ENCODE results near the gene ARVCF.

ARVCF gene

GRCh38 chr22:19981961-19982920 lies 34.4 kb downstream of the ARVCF start:
- Histone ChIP-seq H3K36me3 (ENCODE audit: control insufficient read depth, low read length) (no peaks in the 10 kb centered on the region), H3K4me2 (ENCODE audit: low read length) (no peak overlapping the region), H4K20me1 (ENCODE audit: control insufficient read depth, insufficient read depth, low read depth, low read length) (no peaks in the 10 kb centered on the region)

GRCh38 chr22:19981171-19981960 lies 35.3 kb downstream of the ARVCF start:
- no peaks in the 10 kb centered on the region for H3F3A ChIP-seq (ENCODE audit: control insufficient read depth, insufficient read depth)
- H3K4me1 ChIP-seq (ENCODE audit: control insufficient read depth, low read length), result peaks cover 6% of the 10 kb centered on the region
- no peaks in the 10 kb centered on the region for H3K27me3 ChIP-seq (ENCODE audit: control insufficient read depth, low read length)
- no peaks in the 10 kb centered on the region for H3K9me3 ChIP-seq (ENCODE audit: control insufficient read depth, insufficient read depth, low read length)
- no peaks in the 10 kb centered on the region for H4K20me1 ChIP-seq (ENCODE audit: control insufficient read depth, insufficient read depth, low read depth, low read length)
- no peak overlapping the region for H3K4me2 ChIP-seq (ENCODE audit: low read length)
- no peaks in the 10 kb centered on the region for H3K9me2 ChIP-seq (replicated peaks; ENCODE audit: control insufficient read depth, low read length)
- no peak overlapping the region for H3K4me3 ChIP-seq (ENCODE audit: low read length)
- TF ChIP-seq CTCF (IDR thresholded peaks at IDR 0.05; ENCODE audit: low read depth, low read length, poor library complexity, severe bottlenecking), result no peak
- TF ChIP-seq EZH2phosphoT487 (IDR thresholded peaks at IDR 0.05; ENCODE audit: borderline replicate concordance, low read length), result no peak
- no peaks in the 10 kb centered on the region for H3K36me3 ChIP-seq (ENCODE audit: control insufficient read depth, low read length)
- H3K79me2 ChIP-seq (ENCODE audit: control insufficient read depth, low read length), result no peaks in the 10 kb centered on the region
- no peak overlapping the region for H3K27ac ChIP-seq (ENCODE audit: low read depth, low read length)

More at GRCh38 chr22:19981961-19982920, 34.4 kb downstream of the ARVCF start:
- Histone ChIP-seq H3K4me1 (ENCODE audit: control insufficient read depth, low read length) (peaks cover 11% of the 10 kb centered on the region), H3K4me3 (ENCODE audit: low read length) (no peak overlapping the region), H3K9me3 (ENCODE audit: control insufficient read depth, insufficient read depth, low read length) (no peaks in the 10 kb centered on the region), H3K27ac (ENCODE audit: low read depth, low read length) (no peak overlapping the region), H3K79me2 (ENCODE audit: control insufficient read depth, low read length) (no peaks in the 10 kb centered on the region), H3F3A (ENCODE audit: control insufficient read depth, insufficient read depth) (no peaks in the 10 kb centered on the region), H3K9me2 (replicated peaks; ENCODE audit: control insufficient read depth, low read length) (no peaks in the 10 kb centered on the region), H3K27me3 (ENCODE audit: control insufficient read depth, low read length) (no peaks in the 10 kb centered on the region)
- no peak for TF ChIP-seq CTCF (IDR thresholded peaks at IDR 0.05; ENCODE audit: low read depth, low read length, poor library complexity, severe bottlenecking)
- no peak for TF ChIP-seq EZH2phosphoT487 (IDR thresholded peaks at IDR 0.05; ENCODE audit: borderline replicate concordance, low read length)

- no peaks in the 10 kb centered on the region; the same call in 1 of the 2 replicates for H3K4me1 ChIP-seq (ENCODE audit: control insufficient read depth, low read length)
- TF ChIP-seq CTCF (IDR thresholded peaks at IDR 0.05; ENCODE audit: low read depth, low read length, poor library complexity, severe bottlenecking) (no peak), EZH2phosphoT487 (IDR thresholded peaks at IDR 0.05; ENCODE audit: borderline replicate concordance, low read length) (no peak)
- no peak overlapping the region for H3K27ac ChIP-seq (ENCODE audit: low read depth, low read length)
- H3K9me2 ChIP-seq (replicated peaks; ENCODE audit: control insufficient read depth, low read length), result no peaks in the 10 kb centered on the region
- no peaks in the 10 kb centered on the region for H3K27me3 ChIP-seq (ENCODE audit: control insufficient read depth, low read length)
- no peaks in the 10 kb centered on the region for H3F3A ChIP-seq (ENCODE audit: control insufficient read depth, insufficient read depth)
- H3K4me3 ChIP-seq (ENCODE audit: low read length), result no peak overlapping the region
- H3K36me3 ChIP-seq (ENCODE audit: control insufficient read depth, low read length), result no peaks in the 10 kb centered on the region
- H4K20me1 ChIP-seq (ENCODE audit: control insufficient read depth, insufficient read depth, low read depth, low read length), result no peaks in the 10 kb centered on the region
- H3K4me2 ChIP-seq (ENCODE audit: low read length), result no peak overlapping the region
- H3K9me3 ChIP-seq (ENCODE audit: control insufficient read depth, insufficient read depth, low read length), result no peaks in the 10 kb centered on the region
- no peaks in the 10 kb centered on the region for H3K79me2 ChIP-seq (ENCODE audit: control insufficient read depth, low read length)
Observed at GRCh38 chr22:19980766-19981165, 35.9 kb downstream of the ARVCF start.
